ENCODE data around the gene SLIT1. TPM values are rescaled to one million over a fixed set of nuclear protein-coding genes. Genes with fewer than 3 reads are reported as not detected.

SLIT1 gene
- total and polyA plus RNA-seq, 7 donors = 0.04 to 0.30 (median 0.08) TPM

DNA sequence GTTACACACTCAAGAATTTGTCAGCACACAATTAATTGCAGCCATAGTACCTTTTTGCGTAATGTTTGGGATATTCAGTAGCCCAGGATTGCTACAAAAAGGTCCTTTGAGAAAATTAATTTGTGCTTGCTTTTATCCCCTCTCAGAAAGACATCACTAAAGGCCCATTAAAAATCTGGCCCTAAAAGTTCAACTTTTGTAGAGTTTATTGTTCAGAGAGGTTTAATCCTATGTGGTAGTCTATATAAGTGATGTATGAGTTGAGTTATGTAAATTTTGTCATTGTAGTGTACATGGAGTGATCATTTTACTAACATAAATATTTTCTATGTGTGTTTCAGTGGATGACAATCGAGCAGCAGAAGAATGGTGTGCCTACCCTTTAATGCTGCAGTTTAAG lies 227.7 kb downstream of the SLIT1 start:
- Histone ChIP-seq H3K36me3 (ENCODE audit: insufficient read depth in 1 of 2, low read depth in 1 of 2) (peaks cover 5 to 27% of the 10 kb centered on the region in 2 donors), H3K9me3 (no peaks in the 10 kb centered on the region), H3K27ac (no peak overlapping the region), H3K27me3 (ENCODE audit: insufficient read depth in 3 of 3, low read length in 2 of 3) (no peaks in the 10 kb centered on the region), H3K4me1 (peaks cover 44% of the 10 kb centered on the region), H3K4me3 (no peak overlapping the region)
- ATAC-seq (no peak), DNase-seq (no peak)
- TF ChIP-seq, protein P1, sequence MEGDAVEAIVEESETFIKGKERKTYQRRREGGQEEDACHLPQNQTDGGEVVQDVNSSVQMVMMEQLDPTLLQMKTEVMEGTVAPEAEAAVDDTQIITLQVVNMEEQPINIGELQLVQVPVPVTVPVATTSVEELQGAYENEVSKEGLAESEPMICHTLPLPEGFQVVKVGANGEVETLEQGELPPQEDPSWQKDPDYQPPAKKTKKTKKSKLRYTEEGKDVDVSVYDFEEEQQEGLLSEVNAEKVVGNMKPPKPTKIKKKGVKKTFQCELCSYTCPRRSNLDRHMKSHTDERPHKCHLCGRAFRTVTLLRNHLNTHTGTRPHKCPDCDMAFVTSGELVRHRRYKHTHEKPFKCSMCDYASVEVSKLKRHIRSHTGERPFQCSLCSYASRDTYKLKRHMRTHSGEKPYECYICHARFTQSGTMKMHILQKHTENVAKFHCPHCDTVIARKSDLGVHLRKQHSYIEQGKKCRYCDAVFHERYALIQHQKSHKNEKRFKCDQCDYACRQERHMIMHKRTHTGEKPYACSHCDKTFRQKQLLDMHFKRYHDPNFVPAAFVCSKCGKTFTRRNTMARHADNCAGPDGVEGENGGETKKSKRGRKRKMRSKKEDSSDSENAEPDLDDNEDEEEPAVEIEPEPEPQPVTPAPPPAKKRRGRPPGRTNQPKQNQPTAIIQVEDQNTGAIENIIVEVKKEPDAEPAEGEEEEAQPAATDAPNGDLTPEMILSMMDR (IDR thresholded peaks at IDR 0.05) = no peak
- intact Hi-C loops (cut with DNase I) = loop anchor here in 1 of 2 donors (10.0 kb wide), 1 partner anchor 57 kb away; no protein-coding TSS in a partner anchor
- WGBS, 3 donors = 92 to 98% (median 93%) methylated on average over 2 of the region's 2 CpGs

DNA sequence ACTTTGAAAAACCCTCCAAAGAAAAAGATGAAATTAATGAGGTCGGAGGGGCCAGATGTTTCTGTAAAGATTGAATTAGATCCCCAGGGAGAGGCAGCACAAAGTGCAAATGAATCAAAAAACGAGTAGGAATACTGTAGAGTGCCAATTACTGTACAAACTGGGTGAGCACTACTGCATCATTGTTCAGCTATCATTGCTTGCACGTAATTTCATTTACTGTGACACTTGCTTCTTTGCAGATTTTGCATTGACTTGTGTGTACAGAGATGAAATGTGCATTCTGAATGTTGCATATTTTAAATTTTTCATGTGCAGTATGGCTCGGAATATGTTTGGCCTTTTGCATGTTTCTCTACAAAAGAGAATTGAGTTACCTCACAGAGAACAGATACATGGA lies 230.0 kb downstream of the SLIT1 start:
- Histone ChIP-seq H3K9me3 (no peaks in the 10 kb centered on the region), H3K27ac (no peak overlapping the region), H3K4me1 (peaks cover 41% of the 10 kb centered on the region), H3K36me3 (ENCODE audit: insufficient read depth in 1 of 2, low read depth in 1 of 2) (peaks cover 5 to 35% of the 10 kb centered on the region in 2 donors), H3K27me3 (ENCODE audit: insufficient read depth in 3 of 3, low read length in 2 of 3) (no peaks in the 10 kb centered on the region), H3K4me3 (no peak overlapping the region)
- DNase-seq = no peak
- TF ChIP-seq, protein P1 (IDR thresholded peaks at IDR 0.05) = no peak
- intact Hi-C loops (cut with DNase I) = loop anchor here in 1 of 2 donors (10.0 kb wide), 1 partner anchor 59 kb away; no protein-coding TSS in a partner anchor
- 60 to 63% (median 60%) methylated on average over 4 of the region's 4 CpGs for WGBS, 3 donors
- no peak for ATAC-seq

DNA sequence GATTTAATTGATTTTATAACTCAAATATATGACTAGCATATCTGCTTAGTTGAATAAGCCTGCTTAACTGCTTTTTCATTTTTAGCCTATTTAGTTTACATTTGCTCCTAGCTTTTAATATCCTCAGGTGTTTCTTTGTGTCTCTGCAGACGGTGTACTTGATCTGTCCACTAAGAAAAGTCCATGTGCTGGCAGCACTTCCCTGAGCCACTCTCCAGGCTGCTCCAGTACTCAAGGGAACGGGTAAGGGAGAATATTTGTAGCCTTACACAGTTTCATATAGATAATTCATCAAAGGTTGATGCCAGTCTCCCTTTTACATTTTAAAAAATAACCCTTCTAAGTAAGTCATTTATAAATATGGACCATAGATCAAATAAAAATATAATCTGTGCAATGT lies 233.8 kb downstream of the SLIT1 start:
- H3K27ac ChIP-seq = no peak overlapping the region
- DNase-seq = no peak
- H3K36me3 ChIP-seq (ENCODE audit: insufficient read depth in 1 of 2, low read depth in 1 of 2) = peaks cover 5 to 35% of the 10 kb centered on the region in 2 donors
- H3K9me3 ChIP-seq = no peaks in the 10 kb centered on the region
- TF ChIP-seq, protein P1 (IDR thresholded peaks at IDR 0.05) = no peak
- intact Hi-C loops (cut with DNase I) = loop anchor here in 1 of 2 donors (10.0 kb wide), 1 partner anchor 63 kb away; no protein-coding TSS in a partner anchor
- H3K27me3 ChIP-seq (ENCODE audit: insufficient read depth in 3 of 3, low read length in 2 of 3) = no peaks in the 10 kb centered on the region
- peak in 2 of 4 donors; percentile 48 to 52 for ATAC-seq
- 29 to 51% (median 33%) methylated on average over 2 of the region's 2 CpGs for WGBS, 3 donors
- H3K4me3 ChIP-seq = no peak overlapping the region
- peaks cover 44% of the 10 kb centered on the region for H3K4me1 ChIP-seq

DNA sequence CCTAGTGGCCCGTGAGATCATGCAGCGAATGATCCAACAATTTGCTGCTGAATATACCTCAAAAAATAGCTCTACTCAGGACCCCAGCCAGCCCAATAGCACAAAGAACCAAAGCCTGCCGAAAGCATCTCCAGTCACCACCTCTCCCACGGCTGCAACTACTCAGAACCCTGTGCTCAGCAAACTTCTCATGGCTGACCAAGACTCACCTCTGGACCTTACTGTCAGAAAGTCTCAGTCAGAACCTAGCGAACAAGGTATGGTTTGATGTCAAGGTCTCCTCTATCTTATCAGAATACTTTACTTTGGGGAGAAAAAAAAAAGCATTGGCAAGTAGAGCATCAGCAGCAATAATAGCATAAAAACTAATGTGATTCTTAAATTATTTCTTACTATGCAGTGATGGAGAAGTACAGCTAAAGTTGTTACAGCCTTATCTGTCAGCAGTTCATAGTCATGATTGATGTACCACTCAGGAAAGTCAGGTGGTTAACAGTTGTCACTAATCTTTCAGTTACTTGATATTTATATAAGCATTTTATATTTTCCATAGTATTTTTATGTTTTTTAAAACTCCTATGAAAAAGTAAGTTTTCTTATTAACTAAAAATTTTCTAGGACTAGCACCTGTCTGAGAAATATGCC lies 236.6 kb downstream of the SLIT1 start:
- DNase-seq = no peak
- Histone ChIP-seq H3K27ac (peak overlapping the region; percentile 43), H3K36me3 (ENCODE audit: insufficient read depth in 1 of 2, low read depth in 1 of 2) (peaks cover 0 to 11% of the 10 kb centered on the region in 2 donors), H3K4me1 (peaks cover 58% of the 10 kb centered on the region), H3K9me3 (no peaks in the 10 kb centered on the region), H3K4me3 (no peak overlapping the region), H3K27me3 (ENCODE audit: insufficient read depth in 3 of 3, low read length in 2 of 3) (no peaks in the 10 kb centered on the region)
- intact Hi-C loops (cut with DNase I) = loop anchor here in 1 of 2 donors (10.0 kb wide), 1 partner anchor 114 kb away; the partner anchor contains the start of gene LCOR
- TF ChIP-seq, protein P1 (IDR thresholded peaks at IDR 0.05) = no peak
- WGBS, 3 donors = 61 to 71% (median 65%) methylated on average over 5 of the region's 5 CpGs
- ATAC-seq = peak; percentile 51 to 66 (median 62)

Other genes starting within 250 kb of the SLIT1 start
- gene ARHGAP19, start 106.7 kb upstream of the SLIT1 start, total RNA-seq = 1 to 10 TPM; 1.2 to 3.9 (median 1.8) TPM
- gene ARHGAP19, start 106.7 kb upstream of the SLIT1 start, polyA plus RNA-seq = 1 to 10 TPM in 1 of 3 donors, under 1 TPM in 2; 0.77 to 1.8 (median 0.94) TPM
- gene FRAT1, start 133.3 kb upstream of the SLIT1 start, total RNA-seq = 1 to 10 TPM; 1.2 to 3.4 (median 2.7) TPM
- gene FRAT1, start 133.3 kb upstream of the SLIT1 start, polyA plus RNA-seq = 1 to 10 TPM in 2 of 3 donors, under 1 TPM in 1; 0.61 to 3.9 (median 1.6) TPM
- gene FRAT2, start 148.8 kb upstream of the SLIT1 start, total RNA-seq = 10 to 100 TPM in 1 of 4 donors, 1 to 10 TPM in 3; 5.3 to 11.1 (median 6.6) TPM
- 10 to 100 TPM in 2 of 3 donors, 1 to 10 TPM in 1; 3.2 to 28.4 (median 12.4) TPM for gene FRAT2, start 148.8 kb upstream of the SLIT1 start, polyA plus RNA-seq
- 100 to 1,000 TPM in 1 of 4 donors, 10 to 100 TPM in 3; 64.7 to 105 (median 76.4) TPM for gene RRP12, start 215.4 kb upstream of the SLIT1 start, total RNA-seq
- 100 to 1,000 TPM in 1 of 3 donors, 10 to 100 TPM in 2; 46.5 to 114 (median 76.4) TPM for gene RRP12, start 215.4 kb upstream of the SLIT1 start, polyA plus RNA-seq
- 10 to 100 TPM; 41.5 to 65.5 (median 46.6) TPM for gene PGAM1, start 240.2 kb upstream of the SLIT1 start, total RNA-seq
- 100 to 1,000 TPM in 2 of 3 donors, 10 to 100 TPM in 1; 36.2 to 186 (median 112) TPM for gene PGAM1, start 240.2 kb upstream of the SLIT1 start, polyA plus RNA-seq